HG02973 (cell line): ENCODE results near the gene RLN2.
"Not testable (repeated sequence)": the region's sequence is repeated elsewhere in the genome, so short reads cannot be mapped to it uniquely, and the experiment has no call there.

Experiments used
- ATAC-seq: cut with Tn5 transposase; IDR thresholded peaks from one replicate; pipeline ENCODE4 v1.9.1; 2021; ENCODE audit warnings: moderate library complexity; ENCODE audit not compliant: unreplicated experiment

The RLN2 gene

GRCh38 chr9:5303840-5304795 is at the start of gene RLN2:
RLN2 (minus strand) TSS chr9:5304716; CDS start chr9:5304580, 136 bp downstream.
- peak; percentile 99 for ATAC-seq

GRCh38 chr9:5354184-5354583 is 49.7 kb upstream of the RLN2 start:
- no peak for ATAC-seq

- no peak for ATAC-seq
These were observed 48.2 kb upstream of the RLN2 start for GRCh38 chr9:5352637-5353248.

- ATAC-seq, result peak; percentile 99
These were observed 34.8 kb upstream of the RLN2 start, which contains the start of gene RLN1 for GRCh38 chr9:5338992-5339981. RLN1 (minus strand) TSS chr9:5339876; CDS start chr9:5339746, 130 bp downstream.

GRCh38 chr9:5336688-5337087 is 32.2 kb upstream of the RLN2 start:
- no peak for ATAC-seq

- not testable (repeated sequence) for ATAC-seq
These were observed 26.8 kb upstream of the RLN2 start for GRCh38 chr9:5331276-5331675.

- ATAC-seq, result no peak
These were observed 22.5 kb upstream of the RLN2 start for GRCh38 chr9:5326893-5327548.

- ATAC-seq, result no peak
These were observed 21.7 kb upstream of the RLN2 start for GRCh38 chr9:5326187-5326586.

GRCh38 chr9:5321601-5322000 is 17.1 kb upstream of the RLN2 start:
- not testable (repeated sequence) for ATAC-seq

GRCh38 chr9:5321058-5321457 is 16.5 kb upstream of the RLN2 start:
- ATAC-seq, result no peak

GRCh38 chr9:5316406-5316805 is 11.9 kb upstream of the RLN2 start:
- not testable (repeated sequence) for ATAC-seq

GRCh38 chr9:5315187-5315923 is 10.8 kb upstream of the RLN2 start:
- ATAC-seq, result no peak

GRCh38 chr9:5310851-5311250 is 6.3 kb upstream of the RLN2 start:
- no peak for ATAC-seq

GRCh38 chr9:5305741-5306140 is 1.2 kb upstream of the RLN2 start:
- ATAC-seq, result no peak

GRCh38 chr9:5301544-5301943 is 3.0 kb downstream of the RLN2 start:
- no peak for ATAC-seq

GRCh38 chr9:5292141-5292540 is 12.4 kb downstream of the RLN2 start:
- no peak for ATAC-seq

GRCh38 chr9:5288591-5288990 is 15.9 kb downstream of the RLN2 start:
- ATAC-seq, result no peak

GRCh38 chr9:5286262-5286661 is 18.3 kb downstream of the RLN2 start:
- ATAC-seq, result no peak

- ATAC-seq, result peak; percentile 65
These were observed 26.0 kb downstream of the RLN2 start for GRCh38 chr9:5278486-5278885.

GRCh38 chr9:5274770-5275169 is 29.7 kb downstream of the RLN2 start:
- no peak for ATAC-seq
